ENCODE data around the gene SLC6A18.

- TF ChIP-seq CTCF (IDR thresholded peaks at IDR 0.05; ENCODE audit: insufficient read depth, low read length, poor library complexity, severe bottlenecking) (no peak), EZH2phosphoT487 (conservative IDR thresholded peaks at IDR 0.05; ENCODE audit: low read length) (no peak)
Measured at GRCh38 chr5:1197876-1198666, 27.1 kb upstream of the SLC6A18 start.

Measured in SU-DHL-6 (cell line).